Panc1 (cell line): Measurements from ENCODE around the gene ASAP2.

Experiments used
- SIN3A ChIP-seq: IDR thresholded peaks from 2 replicates; pipeline ENCODE4 v1.6.1; 2012; ENCODE audit warnings: low read depth, mild to moderate bottlenecking, low read length, moderate library complexity, borderline replicate concordance; ENCODE audit not compliant: insufficient read depth
- TF ChIP-seq, protein P1 (sequence below): fragments of 450-650 bp; IDR thresholded peaks from 2 replicates; pipeline ENCODE4 v1.5.1; 2017; ENCODE audit warnings: mild to moderate bottlenecking

- TF ChIP-seq, protein P1, sequence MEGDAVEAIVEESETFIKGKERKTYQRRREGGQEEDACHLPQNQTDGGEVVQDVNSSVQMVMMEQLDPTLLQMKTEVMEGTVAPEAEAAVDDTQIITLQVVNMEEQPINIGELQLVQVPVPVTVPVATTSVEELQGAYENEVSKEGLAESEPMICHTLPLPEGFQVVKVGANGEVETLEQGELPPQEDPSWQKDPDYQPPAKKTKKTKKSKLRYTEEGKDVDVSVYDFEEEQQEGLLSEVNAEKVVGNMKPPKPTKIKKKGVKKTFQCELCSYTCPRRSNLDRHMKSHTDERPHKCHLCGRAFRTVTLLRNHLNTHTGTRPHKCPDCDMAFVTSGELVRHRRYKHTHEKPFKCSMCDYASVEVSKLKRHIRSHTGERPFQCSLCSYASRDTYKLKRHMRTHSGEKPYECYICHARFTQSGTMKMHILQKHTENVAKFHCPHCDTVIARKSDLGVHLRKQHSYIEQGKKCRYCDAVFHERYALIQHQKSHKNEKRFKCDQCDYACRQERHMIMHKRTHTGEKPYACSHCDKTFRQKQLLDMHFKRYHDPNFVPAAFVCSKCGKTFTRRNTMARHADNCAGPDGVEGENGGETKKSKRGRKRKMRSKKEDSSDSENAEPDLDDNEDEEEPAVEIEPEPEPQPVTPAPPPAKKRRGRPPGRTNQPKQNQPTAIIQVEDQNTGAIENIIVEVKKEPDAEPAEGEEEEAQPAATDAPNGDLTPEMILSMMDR, result no peak
- no peak for TF ChIP-seq SIN3A
These were observed 31.2 kb downstream of the ASAP2 start for GRCh38 chr2:9237831-9238230.
